HG02571 (cell line): ENCODE measurements around the gene MEGF11.

Source experiments
- ATAC-seq: cut with Tn5 transposase; IDR thresholded peaks from one replicate; pipeline ENCODE4 v1.9.1; 2021; ENCODE audit warnings: mild to moderate bottlenecking, moderate library complexity; ENCODE audit not compliant: unreplicated experiment

Gene MEGF11

GRCh38 chr15:66222273-66223198 lies 31.0 kb downstream of the MEGF11 start:
- ATAC-seq: no peak

- no peak for ATAC-seq
Observed at GRCh38 chr15:66221126-66221525, 32.4 kb downstream of the MEGF11 start.

GRCh38 chr15:66220601-66221000 lies 32.9 kb downstream of the MEGF11 start:
- no peak for ATAC-seq

- no peak for ATAC-seq
Observed at GRCh38 chr15:66219339-66219738, 34.2 kb downstream of the MEGF11 start.

GRCh38 chr15:66216806-66217205 lies 36.7 kb downstream of the MEGF11 start:
- no peak for ATAC-seq

- no peak for ATAC-seq
Observed at GRCh38 chr15:66215811-66216210, 37.7 kb downstream of the MEGF11 start.

- ATAC-seq: no peak
Observed at GRCh38 chr15:66214246-66214645, 39.3 kb downstream of the MEGF11 start.

GRCh38 chr15:66212563-66212921 lies 41.0 kb downstream of the MEGF11 start:
- no peak for ATAC-seq

- no peak for ATAC-seq
Observed at GRCh38 chr15:66211670-66212562, 41.6 kb downstream of the MEGF11 start.

- ATAC-seq: no peak
Observed at GRCh38 chr15:66210684-66211083, 42.9 kb downstream of the MEGF11 start.

- ATAC-seq: no peak
Observed at GRCh38 chr15:66198757-66199156, 54.8 kb downstream of the MEGF11 start.

GRCh38 chr15:66196602-66197001 lies 56.9 kb downstream of the MEGF11 start:
- ATAC-seq: no peak

- no peak for ATAC-seq
Observed at GRCh38 chr15:66195621-66196230, 57.8 kb downstream of the MEGF11 start.

GRCh38 chr15:66193066-66193465 lies 60.5 kb downstream of the MEGF11 start:
- ATAC-seq: no peak

- ATAC-seq: no peak
Observed at GRCh38 chr15:66190746-66191145, 62.8 kb downstream of the MEGF11 start.

- ATAC-seq: no peak
Observed at GRCh38 chr15:66189291-66189690, 64.3 kb downstream of the MEGF11 start.

GRCh38 chr15:66188464-66188863 lies 65.1 kb downstream of the MEGF11 start:
- no peak for ATAC-seq

GRCh38 chr15:66187271-66187670 lies 66.3 kb downstream of the MEGF11 start:
- no peak for ATAC-seq

- no peak for ATAC-seq
Observed at GRCh38 chr15:66186049-66186825, 67.3 kb downstream of the MEGF11 start.

- no peak for ATAC-seq
Observed at GRCh38 chr15:66184936-66185790, 68.4 kb downstream of the MEGF11 start.
